ENCODE results near the gene ZNF366.

Gene ZNF366

DNA sequence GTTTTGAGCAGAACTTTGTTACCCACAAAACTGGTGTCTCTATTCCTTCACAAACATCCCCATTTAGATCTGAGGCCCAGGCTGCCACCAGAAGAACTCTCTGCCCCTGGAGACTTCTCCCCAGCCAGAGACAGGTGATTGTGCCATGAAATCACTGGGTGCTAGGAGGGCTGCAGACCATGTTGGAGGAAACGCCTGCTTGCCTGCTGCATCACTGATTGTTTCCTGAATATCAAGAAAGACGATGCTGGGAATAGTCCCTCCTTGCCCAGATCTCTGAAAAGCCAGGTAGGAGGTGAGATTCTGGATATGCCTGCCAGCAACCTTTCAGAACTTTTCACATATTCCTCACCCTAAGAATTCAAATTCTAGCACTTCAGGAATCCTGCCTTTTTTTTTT is 8.1 kb downstream of the ZNF366 start:
- Histone ChIP-seq H3K27me3 (replicated peaks) (no peaks in the 10 kb centered on the region), H3K27ac (no peak overlapping the region), H3K4me3 (ENCODE audit: low read depth, low read length) (no peak overlapping the region), H3K36me3 (replicated peaks) (no peaks in the 10 kb centered on the region)
- no peak for DNase-seq
- no peak for TF ChIP-seq CTCF (IDR thresholded peaks at IDR 0.05; ENCODE audit: low read depth, low read length, missing control alignments)
- in situ Hi-C loops (cut with HindIII; ENCODE audit: low pct_ligation_motif_present, low sequenced_read_pairs): no loop called here

DNA sequence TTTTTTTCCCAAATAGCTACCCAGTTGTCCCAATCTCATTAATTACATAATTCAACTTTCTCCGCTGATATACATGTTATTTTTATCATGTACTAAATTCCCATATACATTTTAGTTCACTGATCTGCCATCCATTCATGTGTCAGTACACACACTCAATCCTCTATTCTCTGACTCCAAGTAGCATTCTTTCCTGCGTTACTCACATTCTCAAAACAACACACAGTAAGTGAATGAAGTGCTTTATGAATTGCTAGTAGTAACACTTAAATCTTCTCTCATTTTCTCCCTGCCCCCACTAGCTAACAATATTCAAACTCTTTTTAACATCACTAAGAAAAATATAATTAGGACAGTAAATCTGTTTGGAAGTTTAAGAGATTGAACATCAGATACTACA is 8.9 kb downstream of the ZNF366 start:
- DNase-seq: peak; percentile 45
- Histone ChIP-seq H3K27me3 (replicated peaks) (no peaks in the 10 kb centered on the region), H3K27ac (no peak overlapping the region), H3K36me3 (replicated peaks) (no peaks in the 10 kb centered on the region), H3K4me3 (ENCODE audit: low read depth, low read length) (no peak overlapping the region)
- TF ChIP-seq CTCF (IDR thresholded peaks at IDR 0.05; ENCODE audit: low read depth, low read length, missing control alignments): no peak
- in situ Hi-C loops (cut with HindIII; ENCODE audit: low pct_ligation_motif_present, low sequenced_read_pairs): no loop called here

- in situ Hi-C loops (cut with HindIII; ENCODE audit: low pct_ligation_motif_present, low sequenced_read_pairs): no loop called here
- Histone ChIP-seq H3K27ac (no peak overlapping the region), H3K27me3 (replicated peaks) (no peaks in the 10 kb centered on the region), H3K4me3 (ENCODE audit: low read depth, low read length) (no peak overlapping the region), H3K36me3 (replicated peaks) (no peaks in the 10 kb centered on the region)
- no peak for TF ChIP-seq CTCF (IDR thresholded peaks at IDR 0.05; ENCODE audit: low read depth, low read length, missing control alignments)
- DNase-seq: no peak
These were observed 9.4 kb downstream of the ZNF366 start for GRCh38 chr5:72497823-72498222.

DNA sequence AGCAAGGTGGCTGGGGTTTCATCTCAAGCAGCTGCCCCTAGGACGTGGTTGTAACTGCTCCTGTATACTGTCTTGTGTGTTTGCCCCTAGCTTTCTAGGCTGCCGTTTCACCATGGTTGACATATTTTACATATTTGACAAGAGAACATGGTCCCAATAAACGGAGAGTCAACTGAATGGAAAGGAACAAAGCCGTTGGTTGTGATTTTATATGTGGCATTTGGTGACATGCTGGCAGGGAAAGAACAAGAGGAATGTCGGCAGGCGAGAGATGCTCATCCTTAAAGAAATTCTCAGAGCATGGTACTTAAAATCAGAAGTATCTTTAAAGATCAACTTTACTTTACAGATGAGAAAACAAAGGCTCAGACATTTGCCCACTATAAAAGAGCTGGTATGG is 11.8 kb downstream of the ZNF366 start:
- in situ Hi-C loops (cut with HindIII; ENCODE audit: low pct_ligation_motif_present, low sequenced_read_pairs): no loop called here
- no peak overlapping the region for H3K4me3 ChIP-seq (ENCODE audit: low read depth, low read length)
- no peak overlapping the region for H3K27ac ChIP-seq
- no peaks in the 10 kb centered on the region for H3K36me3 ChIP-seq (replicated peaks)
- DNase-seq: no peak
- H3K27me3 ChIP-seq (replicated peaks): no peaks in the 10 kb centered on the region
- TF ChIP-seq CTCF (IDR thresholded peaks at IDR 0.05; ENCODE audit: low read depth, low read length, missing control alignments): no peak

DNA sequence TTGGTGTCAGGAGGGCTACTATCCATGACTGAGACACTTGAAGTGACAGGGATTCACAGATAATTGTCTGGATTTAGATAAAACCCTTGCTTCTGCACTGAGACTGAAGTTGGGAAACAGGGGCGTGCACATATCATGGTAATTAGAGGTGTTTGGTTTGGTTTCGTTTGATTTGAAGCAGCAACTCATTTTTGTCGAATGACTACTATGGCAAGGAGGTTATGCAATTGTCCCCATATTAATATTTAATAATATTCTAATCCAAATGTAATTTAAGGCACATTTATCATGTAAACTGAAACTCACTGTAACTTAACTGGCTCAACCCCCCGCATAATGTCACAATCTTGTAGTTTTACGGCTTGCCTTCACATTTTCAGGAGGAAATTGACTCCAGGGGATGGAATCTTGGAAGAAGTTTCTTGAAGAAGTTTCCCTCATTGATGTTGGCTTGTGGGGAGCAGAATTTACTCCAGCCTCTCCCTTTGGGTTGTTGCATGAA is 12.5 kb downstream of the ZNF366 start:
- no peaks in the 10 kb centered on the region for H3K36me3 ChIP-seq (replicated peaks)
- no peak for TF ChIP-seq CTCF (IDR thresholded peaks at IDR 0.05; ENCODE audit: low read depth, low read length, missing control alignments)
- no peak overlapping the region for H3K27ac ChIP-seq
- no peak overlapping the region for H3K4me3 ChIP-seq (ENCODE audit: low read depth, low read length)
- DNase-seq: no peak
- in situ Hi-C loops (cut with HindIII; ENCODE audit: low pct_ligation_motif_present, low sequenced_read_pairs): no loop called here
- H3K27me3 ChIP-seq (replicated peaks): no peaks in the 10 kb centered on the region

DNA sequence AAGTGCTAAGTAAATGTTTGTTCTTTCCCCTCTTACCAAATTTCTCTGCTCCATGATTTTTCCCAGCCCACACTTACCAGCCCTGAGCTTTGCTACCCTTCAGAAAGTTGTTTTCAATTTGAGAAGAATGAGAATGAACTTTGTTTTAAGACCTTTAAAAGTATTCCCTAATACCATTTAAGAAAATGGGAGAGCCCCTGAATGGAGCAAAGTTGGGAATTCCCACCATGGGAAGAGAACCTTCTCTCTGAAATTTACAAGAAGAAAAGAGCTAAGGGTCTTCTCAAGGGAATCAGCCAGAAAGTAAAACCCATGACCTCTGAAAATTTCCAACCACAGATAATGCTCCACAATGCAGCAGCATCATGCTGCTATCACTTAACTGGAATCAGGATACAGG is 17.7 kb downstream of the ZNF366 start:
- no peaks in the 10 kb centered on the region for H3K27me3 ChIP-seq (replicated peaks)
- in situ Hi-C loops (cut with HindIII; ENCODE audit: low pct_ligation_motif_present, low sequenced_read_pairs): no loop called here
- DNase-seq: no peak
- no peak overlapping the region for H3K4me3 ChIP-seq (ENCODE audit: low read depth, low read length)
- H3K27ac ChIP-seq: no peak overlapping the region
- H3K36me3 ChIP-seq (replicated peaks): no peaks in the 10 kb centered on the region
- TF ChIP-seq CTCF (IDR thresholded peaks at IDR 0.05; ENCODE audit: low read depth, low read length, missing control alignments): no peak
